Subcutaneous adipose tissue (tissue), 4 donors: ENCODE results near the gene ACTL7B. TPM values are rescaled to one million over a fixed set of nuclear protein-coding genes. Genes with fewer than 3 reads are reported as not detected.

ENCODE experiments used
- CTCF ChIP-seq: fragments of 450-650 bp; IDR thresholded peaks from one replicate; pipeline ENCODE4 v1.5.1; 2016; ENCODE audit warnings: low read depth, mild to moderate bottlenecking, control low read depth, antibody characterized with exemption, moderate library complexity
- total RNA-seq, 4 donors: library from RNA; depleted of rRNA; stranded (reverse); fragments of >200 nt; gene quantifications; one replicate each; pipeline ENCODE4 v1.1.0, GENCODE V29; 2016

The ACTL7B gene
- total RNA-seq, 4 donors from 2014 or later, result not detected

- no peak for TF ChIP-seq CTCF
Measured at GRCh38 chr9:108831496-108832178, 24.1 kb downstream of the ACTL7B start.

GRCh38 chr9:108830272-108830671 is 25.5 kb downstream of the ACTL7B start:
- TF ChIP-seq CTCF, result no peak

DNA sequence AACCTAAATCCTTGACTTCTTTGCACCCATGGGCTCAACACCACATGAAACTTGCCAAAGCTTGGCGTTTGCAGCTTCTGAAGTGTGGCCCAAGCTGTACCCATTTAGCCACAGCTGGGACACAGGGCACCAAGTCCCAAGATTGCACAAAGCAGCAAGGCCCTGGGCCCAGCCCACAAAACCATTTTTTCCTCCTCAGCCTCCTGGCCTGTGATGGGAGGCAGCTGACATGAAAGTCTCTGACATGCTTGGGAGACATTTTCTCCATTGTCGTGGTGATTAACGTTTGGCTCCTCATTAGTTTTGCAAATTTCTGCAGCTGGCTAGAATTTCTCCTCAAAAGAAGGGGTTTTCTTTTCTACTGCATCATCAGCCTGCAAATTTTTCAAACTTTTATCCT is 32.0 kb downstream of the ACTL7B start:
- TF ChIP-seq CTCF, result no peak

DNA sequence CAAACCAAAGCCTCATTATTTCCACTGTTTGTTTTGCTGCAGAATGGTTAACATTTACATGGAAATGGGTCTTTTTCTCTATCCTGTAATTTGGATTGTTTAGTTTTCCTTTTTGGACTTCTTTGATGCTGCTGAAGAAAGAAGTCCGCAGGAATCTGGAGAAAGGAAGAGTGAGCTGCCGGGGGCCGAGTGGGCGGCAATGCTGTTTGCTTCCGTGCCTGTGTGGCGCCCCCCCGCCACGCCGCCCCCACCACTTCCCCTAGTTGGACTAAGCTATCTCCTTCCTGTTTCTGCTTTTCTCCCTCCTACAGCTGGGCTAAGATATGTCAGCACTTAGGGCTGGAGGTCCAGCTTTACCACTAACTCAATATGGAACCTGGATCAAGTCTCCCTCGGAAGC is 39.7 kb downstream of the ACTL7B start:
- TF ChIP-seq CTCF, result no peak

- TF ChIP-seq CTCF, result no peak
Measured at GRCh38 chr9:108815156-108815555, 40.6 kb downstream of the ACTL7B start.

DNA sequence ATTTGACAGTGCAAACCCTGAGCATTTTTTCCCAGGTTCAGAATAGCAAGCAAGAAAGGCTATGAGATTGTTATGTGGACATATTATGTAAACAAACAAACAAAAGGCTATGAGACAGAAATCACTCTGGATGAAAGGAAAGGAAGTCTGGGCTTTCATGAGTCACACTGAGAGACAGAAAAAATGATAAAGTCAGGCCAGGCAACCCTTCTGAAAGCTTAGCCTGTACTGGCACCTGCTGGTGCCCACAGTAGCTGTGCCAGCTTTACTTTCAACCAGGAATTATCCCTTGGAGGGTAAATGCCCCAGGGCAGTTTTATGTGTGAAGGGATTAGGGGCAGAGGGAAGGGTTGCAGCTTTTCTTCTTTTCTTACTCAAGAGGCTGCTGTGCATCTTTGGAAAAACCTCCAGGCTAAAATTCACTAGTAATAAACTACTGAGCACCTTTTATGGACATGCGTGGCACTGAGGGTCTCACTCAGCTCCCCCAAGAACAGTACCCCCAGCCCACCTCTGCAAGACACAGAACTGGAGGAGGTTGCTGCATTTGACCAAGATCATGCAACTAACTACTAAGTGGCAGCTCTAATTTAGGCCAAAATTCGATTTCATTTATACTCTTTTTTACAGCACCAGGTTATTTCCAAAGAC is 41.7 kb downstream of the ACTL7B start:
- TF ChIP-seq CTCF, result no peak

DNA sequence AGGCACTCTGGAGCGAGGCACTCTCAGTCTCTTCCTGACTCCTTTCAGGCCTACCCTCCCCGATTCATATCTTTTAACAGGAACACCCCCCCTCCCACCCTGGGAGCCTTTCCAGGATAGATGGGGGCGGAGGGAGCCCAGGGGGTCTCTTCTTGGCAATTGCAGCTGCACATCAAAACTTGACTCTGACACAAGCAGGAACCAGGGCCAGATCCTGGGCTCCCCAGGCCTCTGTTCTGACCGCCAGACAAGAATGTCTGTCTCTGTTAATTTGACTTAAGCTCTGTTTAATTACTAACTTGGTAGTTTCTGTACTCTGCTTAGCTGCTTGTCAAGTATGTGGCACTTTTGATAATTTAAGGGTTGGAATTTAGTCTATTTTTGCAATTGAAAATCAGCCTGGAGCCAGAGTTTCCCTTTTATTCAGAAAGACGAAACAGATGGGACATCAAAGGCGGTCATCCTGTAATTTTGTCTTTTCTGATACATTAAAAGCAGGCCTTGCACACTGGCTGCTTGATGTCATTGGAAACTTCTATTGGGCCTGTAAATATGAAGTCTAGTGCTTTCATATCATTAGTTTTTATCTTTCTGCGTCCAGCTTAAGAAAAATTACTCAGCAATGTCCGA is 43.3 kb downstream of the ACTL7B start:
- no peak for TF ChIP-seq CTCF
